Measurements from ENCODE around the gene AWAT2. TPM values are rescaled to one million over a fixed set of nuclear protein-coding genes. Genes with fewer than 3 reads are reported as not detected.

AWAT2 gene
- total and polyA plus RNA-seq, 10 of the 15 experiments (the other 5 are each of a cell fraction or from before 2014, with no cell fraction given), result not detected

GRCh38 chrX:70046978-70047377 lies 2.8 kb downstream of the AWAT2 start:
- RAD21 ChIA-PET (ENCODE audit: unreplicated experiment), result no interaction called here
- Histone ChIP-seq H3K9ac (ENCODE audit: control insufficient read depth, insufficient read depth, low read length) (no peak overlapping the region), H3K27ac (ENCODE audit: control insufficient read depth, insufficient read depth) (no peak overlapping the region), H4K20me1 (ENCODE audit: control insufficient read depth, insufficient read depth) (no peaks in the 10 kb centered on the region), H3K36me3 (ENCODE audit: control insufficient read depth in 2 of 2, insufficient read depth in 2 of 2, low read length in 1 of 2) (no peaks in the 10 kb centered on the region), H2AFZ (ENCODE audit: control insufficient read depth, low read depth, low read length) (no peak overlapping the region), H3K79me2 (ENCODE audit: control insufficient read depth, insufficient read depth, low read length) (no peaks in the 10 kb centered on the region), H3K9me3 (replicated peaks; ENCODE audit: control insufficient read depth, insufficient read depth, low read length) (no peaks in the 10 kb centered on the region), H3K4me3 (no peak overlapping the region), H3K27me3 (replicated peaks in 1 of 2; ENCODE audit: control insufficient read depth in 2 of 2, insufficient read depth in 2 of 2, low read length in 1 of 2) (no peaks in the 10 kb centered on the region; a peak in 2 of 4 replicates), H3K4me2 (ENCODE audit: control insufficient read depth, insufficient read depth) (no peak overlapping the region), H3K4me1 (ENCODE audit: control insufficient read depth, insufficient read depth, low read length) (no peaks in the 10 kb centered on the region)
- CTCF ChIA-PET, result no interaction called here
- ATAC-seq (no peak), FAIRE-seq (no peak), DNase-seq (ENCODE audit: low read depth, low spot score) (no peak)
- POLR2A ChIA-PET, result no interaction called here
- TF ChIP-seq HCFC1 (IDR thresholded peaks at IDR 0.05; ENCODE audit: low read length) (no peak), BCLAF1 (IDR thresholded peaks at IDR 0.05) (no peak), MXI1 (IDR thresholded peaks at IDR 0.05; ENCODE audit: low read depth, low read length) (no peak), ZNF207 (IDR thresholded peaks at IDR 0.05; ENCODE audit: borderline replicate concordance) (no peak), NFIC (IDR thresholded peaks at IDR 0.05; ENCODE audit: low read depth, low read length) (no peak), CEBPB (IDR thresholded peaks at IDR 0.05; ENCODE audit: borderline replicate concordance in 1 of 2, low read depth in 2 of 2, low read length in 2 of 2) (no peak), EED (IDR thresholded peaks at IDR 0.05; ENCODE audit: low read depth) (no peak), MTA2 (IDR thresholded peaks at IDR 0.05; ENCODE audit: low read depth) (no peak), MEF2B (IDR thresholded peaks at IDR 0.05; ENCODE audit: partially characterized antibody, poor library complexity, severe bottlenecking) (no peak), POLR2A (IDR thresholded peaks at IDR 0.05; ENCODE audit: low read depth, low read length) (no peak), MLLT1 (IDR thresholded peaks at IDR 0.05) (no peak), GATAD2B (conservative IDR thresholded peaks at IDR 0.05; ENCODE audit: low read depth) (no peak)
- intact Hi-C loops (cut with micrococcal nuclease; ENCODE audit: unreplicated experiment), result no loop called here
- in situ Hi-C loops (cut with MboI), result loop anchor here (25.0 kb wide), 2 partner anchors 90 to 390 kb away; partner anchors contain the start of genes DLG3 and IGBP1
- BruUV-seq (replicated peaks), result no TSS peak
- SMC1A ChIA-PET (ENCODE audit: uncharacterized antibody, unreplicated experiment), result no interaction called here
